Measurements from ENCODE around the gene CKAP5.
"Not testable (repeated sequence)": the region's sequence is repeated elsewhere in the genome, so short reads cannot be mapped to it uniquely, and the experiment has no call there.

The CKAP5 gene

DNA sequence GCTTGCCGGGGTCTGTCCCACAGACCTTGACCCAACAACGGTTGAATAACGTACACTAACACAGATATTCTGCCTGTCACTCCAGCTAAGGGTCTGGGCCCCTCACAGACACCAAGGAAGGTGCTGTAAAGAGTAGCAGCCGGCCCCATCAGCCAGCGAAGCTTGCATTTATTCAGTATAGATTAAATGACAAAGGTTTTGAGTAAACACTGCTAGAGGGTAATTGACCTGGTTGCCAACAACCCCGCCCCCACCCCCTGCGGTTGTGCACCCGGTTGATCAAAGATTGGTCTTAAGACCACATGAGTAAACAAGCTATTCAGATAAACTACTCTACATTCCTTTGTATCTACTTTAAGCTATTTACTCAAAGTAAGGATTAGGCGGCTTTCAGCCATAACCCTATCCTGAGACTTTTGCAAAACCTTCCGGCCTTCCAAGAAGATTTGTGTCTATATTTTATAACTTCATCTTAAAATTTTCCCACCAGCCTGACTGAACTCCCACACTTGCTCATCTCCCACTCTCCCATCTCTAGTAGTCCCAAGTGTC lies 4.8 kb upstream of the CKAP5 start:
- no peak for DNase-seq

DNA sequence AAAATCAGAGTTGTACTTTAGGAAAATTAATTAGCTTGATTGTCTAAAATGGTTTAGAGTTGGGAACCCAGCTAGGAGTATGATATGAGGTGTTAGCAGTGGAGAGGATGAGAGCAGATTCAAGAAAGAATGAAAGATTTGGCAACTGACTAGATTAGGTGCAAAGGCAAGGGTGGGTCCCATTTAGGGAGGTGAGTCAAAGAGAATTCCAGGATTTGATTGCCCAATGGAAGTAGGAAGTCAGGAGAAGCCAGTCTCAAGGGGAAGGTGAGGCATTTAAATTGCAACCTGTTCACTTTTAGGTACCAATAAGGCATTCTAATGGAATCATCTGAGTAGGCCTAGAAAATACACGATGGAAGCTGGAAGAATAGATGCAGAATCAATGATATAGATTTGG lies 3.6 kb upstream of the CKAP5 start:
- no peak for DNase-seq

DNA sequence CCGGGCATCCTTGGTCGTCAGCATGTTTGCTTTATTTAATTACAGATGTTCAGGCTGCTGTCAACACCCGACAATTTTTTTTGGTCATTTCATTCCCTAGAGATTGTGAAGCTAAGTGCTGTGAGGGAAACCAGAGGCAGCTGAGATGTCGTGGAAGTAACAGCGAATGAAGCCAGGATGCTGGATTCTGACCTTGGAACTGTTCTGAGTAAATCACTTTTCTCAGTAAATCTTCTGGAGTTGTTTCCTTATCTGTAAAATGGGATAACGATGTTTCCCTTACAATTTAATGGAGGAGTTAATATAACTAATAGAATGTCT lies 390 bp upstream of the CKAP5 start:
- no peak for DNase-seq

DNA sequence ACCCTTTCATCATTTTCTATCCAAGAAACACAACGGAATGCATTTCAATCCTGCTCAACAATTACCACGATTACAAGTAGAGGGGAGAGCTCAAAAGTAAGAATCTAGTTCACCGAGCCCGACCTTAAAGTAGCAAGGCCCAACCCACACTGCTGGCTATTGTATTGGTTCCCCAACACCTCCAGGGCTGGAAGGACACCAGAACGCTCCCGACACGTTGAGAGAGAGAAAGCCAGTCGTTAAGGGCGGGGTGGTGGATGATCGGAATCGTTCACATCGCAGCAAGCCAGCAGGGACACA lies 690 bp downstream of the CKAP5 start:
- DNase-seq, result no peak

DNA sequence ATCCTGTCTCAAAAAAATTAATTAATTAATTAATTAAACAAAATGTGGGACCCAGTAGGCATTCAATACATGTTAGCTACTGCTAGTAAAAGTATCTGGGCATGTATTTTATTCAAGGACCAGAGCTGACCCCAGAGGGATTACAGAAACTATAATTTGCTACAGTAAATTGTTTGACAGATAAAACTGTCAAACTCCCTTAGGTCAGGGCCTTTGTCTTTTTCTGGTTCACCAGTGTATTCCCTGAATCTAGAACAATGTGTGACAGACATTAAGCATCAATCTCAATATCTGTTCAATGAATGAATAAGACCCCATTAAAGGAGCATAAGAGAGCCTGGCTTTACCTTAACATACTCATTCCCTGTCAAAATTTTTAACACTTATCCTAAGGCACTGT lies 6.0 kb downstream of the CKAP5 start:
- no peak for DNase-seq

DNA sequence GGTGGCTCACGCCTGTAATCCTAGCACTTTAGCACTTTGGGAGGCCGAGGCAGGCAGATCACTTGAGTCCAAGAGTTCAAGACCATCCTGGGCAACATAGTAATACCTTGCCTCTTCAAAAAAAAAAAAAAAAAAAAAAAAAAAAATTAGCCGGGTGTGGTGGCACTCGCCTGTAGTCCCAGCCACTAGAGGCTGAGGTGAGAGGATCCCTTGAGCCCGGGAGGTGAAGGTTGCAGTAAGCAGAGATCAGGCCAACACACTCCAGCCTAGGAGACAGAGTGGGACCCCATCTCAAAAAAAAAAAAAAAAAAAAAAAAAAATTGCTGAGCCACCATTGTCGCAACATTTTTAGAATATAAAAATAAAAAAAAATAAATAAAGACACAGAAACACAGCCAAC lies 7.6 kb downstream of the CKAP5 start:
- no peak for DNase-seq

DNA sequence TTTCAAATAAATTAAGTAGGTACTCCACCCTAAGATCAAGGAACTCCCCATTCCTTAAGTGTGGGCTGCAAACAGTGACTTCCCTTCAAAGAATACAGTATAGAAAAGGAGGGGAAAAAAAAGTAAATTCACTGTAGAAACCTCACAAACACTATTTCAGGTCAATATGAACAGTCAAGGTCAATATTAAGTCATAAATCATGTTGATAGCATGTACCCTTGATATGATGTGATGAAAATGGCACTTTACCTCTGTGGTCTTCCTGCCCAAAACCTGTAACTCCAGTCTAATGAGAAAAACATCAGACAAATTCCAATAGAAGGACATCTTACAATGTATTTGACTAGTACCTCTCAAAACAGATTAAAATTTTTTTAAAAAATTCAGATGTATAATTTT lies 8.2 kb downstream of the CKAP5 start:
- no peak for DNase-seq

DNA sequence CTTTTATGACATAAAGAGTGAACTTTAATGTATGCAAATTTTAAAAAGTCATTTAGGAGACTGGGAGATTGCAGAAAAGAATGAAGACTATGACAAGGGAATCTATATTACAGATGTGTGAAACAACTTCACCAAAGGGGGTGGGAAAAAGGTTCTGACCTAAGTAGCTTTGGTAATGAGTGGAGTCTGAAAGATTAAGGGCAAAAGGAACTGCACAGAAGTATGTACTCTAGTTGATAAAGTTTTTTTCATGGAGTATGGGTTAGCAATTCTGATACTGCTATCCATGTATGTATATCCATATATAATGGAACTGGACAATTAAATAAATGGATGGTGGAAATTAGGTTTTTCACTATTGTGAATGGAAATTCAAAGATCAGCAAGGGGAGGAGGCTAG lies 9.2 kb downstream of the CKAP5 start:
- no peak for DNase-seq

DNA sequence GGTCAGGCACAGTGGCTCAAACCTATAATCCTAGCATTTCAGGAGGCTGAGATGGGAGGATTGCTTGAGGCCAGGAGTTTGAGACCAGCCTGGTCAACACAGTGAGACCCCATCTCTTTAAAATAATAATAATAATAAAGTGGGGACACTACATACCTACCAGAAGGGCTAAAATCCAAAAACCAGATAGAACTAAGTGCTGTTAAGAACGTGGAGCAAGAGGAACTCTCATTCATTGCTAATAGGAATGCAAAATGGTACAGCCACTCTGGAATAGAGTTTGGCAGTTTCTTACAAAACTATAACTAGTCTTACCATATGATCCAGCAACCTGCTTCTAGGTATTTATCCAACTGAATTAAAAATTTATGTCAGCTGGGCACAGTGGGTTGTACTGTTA lies 9.6 kb downstream of the CKAP5 start:
- DNase-seq, result no peak

DNA sequence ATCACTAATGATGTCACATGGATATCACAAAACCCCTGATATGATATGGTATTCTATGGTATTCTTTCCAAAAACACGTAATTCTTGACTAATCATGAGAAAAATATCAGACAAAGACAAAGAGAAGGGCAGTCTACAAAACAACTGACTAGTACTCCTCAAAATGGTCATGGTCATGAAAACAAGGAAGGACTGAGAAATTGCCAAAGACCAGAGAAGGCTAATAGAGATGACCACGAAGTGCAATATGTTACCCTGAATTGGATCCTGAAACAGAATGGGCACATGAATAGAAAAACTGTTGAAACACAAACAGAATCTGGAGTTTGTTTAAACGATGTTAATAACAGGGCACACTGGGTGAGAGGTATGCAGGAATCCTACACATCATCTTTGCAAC lies 10.2 kb downstream of the CKAP5 start:
- no peak for DNase-seq

DNA sequence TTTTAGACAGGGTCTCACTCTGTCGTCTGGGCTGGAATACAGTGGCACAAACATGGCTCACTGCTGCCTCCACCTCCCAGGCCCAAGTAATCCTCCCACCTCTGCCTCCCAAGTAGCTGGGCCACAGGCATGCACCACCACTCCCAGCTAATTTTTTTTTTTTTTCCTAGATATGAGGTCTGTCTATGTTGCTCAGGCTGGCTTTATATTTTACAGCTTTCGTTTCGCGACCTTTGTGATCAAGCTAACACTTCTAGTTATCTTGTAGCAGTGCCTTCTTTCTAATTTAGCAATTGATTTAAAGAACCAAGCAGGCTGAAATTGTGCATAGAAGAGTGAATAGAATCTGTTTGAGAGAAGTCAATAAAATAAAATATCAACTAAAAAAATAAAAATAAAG lies 11.3 kb downstream of the CKAP5 start:
- DNase-seq, result no peak

DNA sequence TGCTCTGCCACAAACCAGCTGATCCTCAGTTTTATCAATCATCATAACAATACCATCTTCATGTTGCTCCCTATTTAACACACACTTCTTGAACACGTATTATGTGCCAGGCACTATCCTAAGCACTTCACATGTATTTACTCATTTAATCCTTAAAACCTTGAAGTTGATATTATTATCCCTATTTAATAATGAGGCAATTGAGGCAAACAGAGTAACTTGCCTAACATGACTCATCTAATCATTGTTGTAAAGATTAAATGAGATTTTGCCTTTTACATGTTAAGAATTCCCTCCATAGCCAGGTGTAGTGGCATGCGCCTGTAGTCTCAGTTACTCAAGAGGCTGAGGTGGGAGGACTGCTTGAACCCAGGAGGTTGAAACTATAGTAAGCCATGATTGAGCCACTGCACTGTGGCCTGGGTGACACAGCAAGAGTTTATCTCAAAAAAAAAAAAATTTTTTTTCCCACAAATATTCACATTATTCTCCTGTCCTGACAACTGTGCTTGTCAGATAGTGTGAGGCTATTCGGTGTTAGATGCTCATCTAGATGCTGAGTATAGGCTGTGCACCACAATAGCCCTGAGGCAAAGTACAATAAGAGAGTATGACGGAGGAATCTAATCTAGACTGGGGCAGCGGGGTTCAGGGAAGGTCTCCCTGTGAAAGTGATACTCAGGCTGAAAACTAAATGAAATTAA lies 13.4 kb downstream of the CKAP5 start:
- DNase-seq, result no peak

DNA sequence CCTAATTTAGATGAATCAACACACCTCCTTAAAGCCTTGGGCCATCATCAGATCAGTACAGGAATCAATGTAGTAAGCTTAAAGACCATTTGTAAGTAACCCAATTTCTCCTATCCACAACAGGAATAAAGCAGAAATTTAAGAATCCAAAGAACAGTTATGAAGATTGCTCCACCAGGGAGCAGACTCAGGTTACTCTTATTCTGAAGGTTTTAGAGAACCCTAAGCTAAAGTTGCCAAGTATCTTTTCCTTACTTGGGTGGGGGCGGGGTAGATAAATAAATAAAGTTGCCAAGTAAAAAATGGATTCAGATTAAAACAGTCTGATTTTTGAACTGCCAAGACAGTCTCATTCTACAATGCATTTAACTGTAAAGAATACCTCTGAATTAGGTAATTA lies 18.1 kb downstream of the CKAP5 start:
- DNase-seq, result no peak

DNA sequence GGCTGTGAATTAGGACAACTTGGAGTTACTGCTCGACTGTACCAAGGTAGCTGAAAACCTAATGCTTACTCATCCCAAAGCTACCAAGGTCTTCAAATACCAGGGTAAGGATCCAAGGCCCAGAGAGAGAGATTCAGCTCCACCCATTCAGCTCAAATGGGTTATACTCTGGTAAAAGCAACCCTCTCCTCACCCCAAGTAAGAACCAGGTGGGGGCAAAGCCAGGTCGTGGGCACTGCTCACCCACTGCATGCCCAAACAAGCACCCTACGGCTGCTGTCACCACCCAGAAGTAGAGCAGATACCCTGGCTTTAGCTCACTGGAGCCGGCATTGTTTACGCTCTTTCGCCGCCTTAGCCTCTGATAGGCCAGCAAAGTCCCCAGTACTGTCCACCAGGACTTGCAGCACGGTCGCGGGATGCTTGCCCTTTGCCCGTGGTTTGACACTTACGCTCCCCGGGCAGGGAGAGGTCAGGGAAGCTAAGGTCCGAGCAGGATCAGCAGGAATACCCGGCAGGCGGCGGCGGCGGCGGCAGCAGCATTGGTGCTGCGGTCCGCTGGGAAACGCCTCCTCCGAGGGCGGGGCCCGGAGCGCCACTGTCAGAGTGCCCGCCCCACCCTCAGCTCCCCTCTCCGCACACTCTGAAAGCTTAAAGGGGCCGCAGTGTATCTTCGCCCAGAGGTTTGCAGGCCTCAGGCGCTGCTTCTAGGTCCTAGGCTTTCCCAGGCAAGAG lies 19.6 kb downstream of the CKAP5 start:
- DNase-seq, result peak; percentile 77

DNA sequence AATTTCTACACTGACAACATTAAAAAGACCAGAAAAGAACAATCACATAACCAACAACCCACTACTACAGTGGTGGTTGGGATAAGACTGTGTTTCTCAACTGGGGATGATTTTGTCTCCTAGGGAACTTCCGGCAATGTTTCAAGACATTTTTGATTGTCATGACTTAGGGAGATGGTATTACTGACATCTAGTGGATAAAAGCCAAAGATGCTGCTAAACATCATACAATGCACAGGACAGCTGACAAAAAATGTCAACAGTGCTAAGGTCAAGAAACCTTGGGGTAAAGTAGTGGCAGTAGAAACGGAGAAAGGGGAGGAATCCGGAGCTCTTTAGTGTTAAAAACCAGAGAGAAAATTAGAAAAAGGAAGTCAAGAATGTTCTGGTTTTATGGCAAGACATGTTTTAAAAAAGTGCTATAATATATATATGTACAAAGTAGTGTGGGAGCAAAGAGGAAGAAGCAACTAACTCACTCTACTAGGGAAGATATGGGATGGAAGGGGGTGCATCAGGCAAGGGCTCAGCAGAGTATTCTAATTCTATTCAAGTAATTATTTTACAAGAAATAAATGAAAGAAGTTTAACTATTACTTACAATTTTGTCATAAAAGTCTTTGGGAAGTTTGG lies 37.2 kb downstream of the CKAP5 start:
- DNase-seq, result no peak

DNA sequence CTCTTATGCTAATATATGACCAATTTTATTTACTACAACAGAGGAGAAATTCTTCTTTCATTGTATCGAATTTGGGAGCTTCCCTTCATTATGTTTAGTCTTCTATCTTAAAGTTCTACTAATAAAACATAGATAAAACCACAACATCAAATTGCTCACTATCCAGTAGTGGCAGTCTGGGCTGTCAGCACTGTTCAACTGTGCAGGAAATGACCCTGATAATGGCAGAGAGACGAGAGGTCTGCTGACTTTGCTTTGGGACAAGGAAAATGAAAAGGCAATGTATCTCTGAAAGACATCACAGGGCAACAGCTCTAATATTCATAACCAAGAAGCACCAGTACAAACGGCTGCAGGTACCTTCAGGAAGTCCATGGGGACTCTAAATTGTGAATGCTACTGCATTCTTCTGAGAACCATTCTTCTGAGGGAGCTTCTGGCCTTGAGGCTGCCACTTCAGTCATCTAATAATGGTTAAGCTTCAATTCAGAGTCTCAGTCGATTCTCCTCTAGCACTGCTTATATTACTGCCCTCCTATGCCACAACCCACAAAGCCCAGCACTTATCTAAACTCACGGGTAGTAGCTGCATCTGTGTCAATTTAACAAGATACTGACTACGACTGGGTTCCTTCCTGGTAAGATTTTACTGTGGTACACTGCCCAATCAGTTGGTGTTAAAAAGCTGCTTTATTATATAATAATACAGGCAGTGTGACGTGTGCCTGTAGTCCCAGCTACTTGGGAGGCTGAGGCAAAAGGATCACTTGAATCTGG lies 44.2 kb downstream of the CKAP5 start:
- no peak for DNase-seq

DNA sequence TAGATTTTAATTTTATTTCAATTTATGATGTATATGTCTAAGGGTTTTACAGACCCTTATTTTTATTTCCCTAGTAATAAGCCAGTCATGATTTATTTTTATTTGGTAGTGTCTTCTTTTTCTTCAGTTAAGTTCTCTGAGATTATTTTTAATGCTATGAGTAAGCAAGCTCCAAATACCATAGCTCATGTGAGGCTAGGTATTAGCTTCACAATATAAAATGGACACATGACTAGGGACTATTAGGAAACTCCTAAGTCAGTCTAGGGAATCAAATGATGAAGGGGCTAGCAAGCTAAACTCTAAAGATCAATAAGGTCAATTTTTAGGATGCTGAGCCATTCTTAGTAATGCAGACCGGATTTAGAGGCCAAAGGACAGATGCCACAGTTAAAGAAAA lies 45.9 kb downstream of the CKAP5 start:
- DNase-seq, result no peak

DNA sequence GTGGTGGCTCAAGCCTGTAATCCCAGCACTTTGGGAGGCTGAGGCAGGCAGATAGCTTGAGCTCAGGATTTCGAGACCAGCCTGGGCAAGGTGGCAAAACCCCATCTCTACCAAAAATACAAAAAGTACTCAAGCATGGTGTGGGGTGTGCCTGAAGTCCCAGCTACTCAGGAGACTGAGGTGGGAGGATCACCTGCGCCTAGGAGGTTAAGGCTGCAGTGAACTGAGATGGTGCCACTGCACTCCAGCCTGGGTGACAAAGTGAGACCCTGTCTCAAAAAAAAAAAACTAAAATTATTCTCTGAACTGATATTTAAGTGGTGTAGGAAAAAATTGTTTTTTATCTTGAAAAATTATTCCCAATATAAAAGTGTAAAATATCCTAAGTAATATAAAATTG lies 46.4 kb downstream of the CKAP5 start:
- not testable (repeated sequence) for DNase-seq

DNA sequence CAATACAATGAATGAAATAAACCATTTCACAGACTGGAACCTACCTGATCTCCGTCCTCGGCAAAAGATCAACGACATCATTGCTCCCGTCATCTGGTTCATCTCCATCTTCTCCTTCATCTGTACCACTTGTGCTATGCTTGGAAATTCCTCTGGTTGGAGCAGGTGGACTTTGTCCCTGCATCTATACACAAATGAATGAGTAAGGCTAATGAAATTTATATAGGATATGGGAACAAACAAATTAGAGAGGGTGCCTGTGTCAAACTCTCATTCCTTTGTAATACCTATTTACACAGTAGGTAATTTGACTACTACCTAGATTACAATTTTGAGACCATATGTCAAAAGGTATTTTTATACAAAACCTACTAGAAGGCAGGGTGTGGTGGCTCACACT lies 67.7 kb downstream of the CKAP5 start:
- no peak for DNase-seq

DNA sequence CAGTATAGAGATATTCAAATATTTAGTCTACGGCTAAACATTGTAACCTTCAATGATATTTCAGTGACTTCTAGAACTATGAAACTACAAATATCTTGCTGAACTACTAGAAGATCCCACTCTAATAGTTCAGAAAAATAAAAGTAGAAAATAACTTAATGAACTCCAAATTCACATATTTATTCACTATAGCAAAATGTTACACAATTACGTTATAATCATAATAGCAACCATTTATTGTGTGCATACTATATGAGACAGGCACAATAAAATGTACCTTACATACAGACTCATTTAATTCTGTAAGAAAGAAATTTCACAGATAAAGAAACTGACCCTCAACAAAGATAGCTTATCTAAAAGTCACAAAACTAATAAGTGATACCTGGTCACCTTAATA lies 69.2 kb downstream of the CKAP5 start:
- no peak for DNase-seq

DNA sequence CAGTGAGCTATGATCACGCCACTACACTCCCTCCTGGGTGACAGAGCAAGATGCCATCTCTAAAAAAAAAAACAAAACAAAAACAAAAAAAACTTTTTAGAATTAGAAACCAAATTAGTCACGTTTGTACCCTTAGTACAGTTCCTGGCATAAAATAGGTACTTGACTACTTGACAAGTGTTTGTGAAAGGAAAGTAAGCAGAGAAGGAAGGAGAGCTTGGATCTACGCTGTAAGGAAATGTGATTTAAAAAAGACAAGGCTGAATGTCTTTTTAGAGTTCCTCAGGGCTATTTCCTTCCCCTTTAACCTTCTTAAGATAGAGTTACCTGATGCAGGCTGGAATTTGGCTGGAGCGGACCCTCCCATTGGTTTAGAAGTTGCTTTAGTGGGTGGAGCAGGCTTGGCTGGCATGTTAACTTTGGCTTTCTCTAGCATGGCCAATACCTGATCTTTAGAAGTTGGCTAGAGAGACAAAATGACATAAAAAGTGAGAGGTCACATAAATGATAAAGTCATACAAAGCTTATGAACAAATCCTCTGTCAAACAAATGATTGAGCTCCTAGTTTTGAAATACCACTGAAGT lies 76.4 kb downstream of the CKAP5 start:
- DNase-seq, result no peak

DNA sequence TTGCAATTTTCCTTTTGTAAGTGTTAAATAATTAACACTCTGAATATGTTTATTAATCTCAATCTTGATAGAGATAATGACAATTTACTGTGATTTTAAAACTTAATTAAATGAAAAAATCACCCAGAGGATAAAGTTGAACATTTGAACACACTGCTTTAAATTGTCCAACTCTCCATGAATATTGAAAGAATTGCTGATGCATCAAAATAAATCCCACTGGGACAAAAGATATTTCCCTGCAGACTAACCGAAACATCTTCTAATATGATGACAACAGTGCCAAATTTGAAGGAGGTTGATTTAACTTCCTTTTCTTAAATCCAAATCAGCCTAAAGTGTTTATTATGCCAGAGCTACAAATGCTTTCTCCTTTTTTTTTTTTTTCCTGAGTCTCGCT lies 79.4 kb downstream of the CKAP5 start:
- no peak for DNase-seq

DNA sequence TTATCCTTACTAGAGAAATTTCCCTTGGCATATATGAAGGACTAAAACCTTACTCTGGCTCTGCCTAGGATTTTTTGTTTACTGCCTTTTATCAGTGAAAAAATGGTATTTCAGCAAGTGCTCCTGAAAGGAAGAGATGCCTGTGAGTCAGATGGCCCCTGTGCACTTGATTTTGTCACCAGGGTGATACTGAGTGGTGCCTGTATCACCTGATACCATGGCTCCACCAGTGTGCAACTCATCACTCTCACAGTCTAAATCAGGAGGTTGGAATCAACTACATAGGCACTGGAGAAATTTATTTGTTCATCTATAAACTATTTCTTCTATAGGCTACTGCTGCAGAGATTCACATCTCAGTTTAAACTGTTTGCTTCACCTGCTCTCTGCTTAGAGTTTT lies 83.8 kb downstream of the CKAP5 start:
- no peak for DNase-seq

Data from activated naive CD4-positive, alpha-beta T cell treated with Interleukin-2 at 50 U/mL for 16 hours (primary cell).